A204.1 (cell line): ENCODE data around the gene ZNF587.
"Not testable (repeated sequence)": the region's sequence is repeated elsewhere in the genome, so short reads cannot be mapped to it uniquely, and the experiment has no call there.

Experiments used
- FAIRE-seq: peaks from 2 replicates; lab custom pipeline; 2012; peaks lifted over from hg19 to GRCh38; lab: Jason Lieb, UNC

Gene ZNF587

GRCh38 chr19:57823155-57823554, 26.5 kb upstream of the ZNF587 start:
- not testable (repeated sequence) for FAIRE-seq

GRCh38 chr19:57823608-57824007, 26.1 kb upstream of the ZNF587 start:
- FAIRE-seq = not testable (repeated sequence)

GRCh38 chr19:57825511-57825910, 24.1 kb upstream of the ZNF587 start:
- no peak for FAIRE-seq

- FAIRE-seq = no peak
Measured at GRCh38 chr19:57829316-57829715, 20.3 kb upstream of the ZNF587 start.

GRCh38 chr19:57830071-57830602, 19.5 kb upstream of the ZNF587 start, which contains the start of gene ZNF587B:
ZNF587B (plus strand) TSS chr19:57830299; CDS start chr19:57830529, 230 bp downstream.
- no peak for FAIRE-seq

GRCh38 chr19:57836991-57837390, 12.7 kb upstream of the ZNF587 start:
- not testable (repeated sequence) for FAIRE-seq

- not testable (repeated sequence) for FAIRE-seq
Measured at GRCh38 chr19:57838622-57839191, 11.0 kb upstream of the ZNF587 start.

GRCh38 chr19:57841122-57841763, 8.4 kb upstream of the ZNF587 start:
- FAIRE-seq = no peak

GRCh38 chr19:57847164-57847563, 2.5 kb upstream of the ZNF587 start:
- FAIRE-seq = not testable (repeated sequence)

GRCh38 chr19:57849162-57849665, 445 bp upstream of the ZNF587 start:
- FAIRE-seq = not testable (repeated sequence)

- no peak for FAIRE-seq
Measured at GRCh38 chr19:57850553-57851017, 926 bp downstream of the ZNF587 start.

GRCh38 chr19:57851812-57852603, 2.3 kb downstream of the ZNF587 start:
- not testable (repeated sequence) for FAIRE-seq

- FAIRE-seq = not testable (repeated sequence)
Measured at GRCh38 chr19:57854117-57854516, 4.5 kb downstream of the ZNF587 start.

- not testable (repeated sequence) for FAIRE-seq
Measured at GRCh38 chr19:57862351-57862750, 12.7 kb downstream of the ZNF587 start.

- no peak for FAIRE-seq
Measured at GRCh38 chr19:57867868-57868492, 18.3 kb downstream of the ZNF587 start.

- not testable (repeated sequence) for FAIRE-seq
Measured at GRCh38 chr19:57869655-57870054, 20.0 kb downstream of the ZNF587 start.

- FAIRE-seq = no peak
Measured at GRCh38 chr19:57870225-57870624, 20.6 kb downstream of the ZNF587 start.

GRCh38 chr19:57872450-57872849, 22.8 kb downstream of the ZNF587 start:
- FAIRE-seq = no peak

GRCh38 chr19:57873883-57874799, 24.5 kb downstream of the ZNF587 start:
- FAIRE-seq = not testable (repeated sequence)

GRCh38 chr19:57886046-57886445, 36.4 kb downstream of the ZNF587 start:
- FAIRE-seq = no peak
